HG02943 (cell line): Measurements from ENCODE around the gene FUCA2.
"Not testable (repeated sequence)": the region's sequence is repeated elsewhere in the genome, so short reads cannot be mapped to it uniquely, and the experiment has no call there.

Experiments
- ATAC-seq: cut with Tn5 transposase; IDR thresholded peaks from one replicate; pipeline ENCODE4 v1.9.1; 2021; ENCODE audit warnings: mild to moderate bottlenecking, low read depth, moderate library complexity; ENCODE audit not compliant: unreplicated experiment

FUCA2 gene

DNA sequence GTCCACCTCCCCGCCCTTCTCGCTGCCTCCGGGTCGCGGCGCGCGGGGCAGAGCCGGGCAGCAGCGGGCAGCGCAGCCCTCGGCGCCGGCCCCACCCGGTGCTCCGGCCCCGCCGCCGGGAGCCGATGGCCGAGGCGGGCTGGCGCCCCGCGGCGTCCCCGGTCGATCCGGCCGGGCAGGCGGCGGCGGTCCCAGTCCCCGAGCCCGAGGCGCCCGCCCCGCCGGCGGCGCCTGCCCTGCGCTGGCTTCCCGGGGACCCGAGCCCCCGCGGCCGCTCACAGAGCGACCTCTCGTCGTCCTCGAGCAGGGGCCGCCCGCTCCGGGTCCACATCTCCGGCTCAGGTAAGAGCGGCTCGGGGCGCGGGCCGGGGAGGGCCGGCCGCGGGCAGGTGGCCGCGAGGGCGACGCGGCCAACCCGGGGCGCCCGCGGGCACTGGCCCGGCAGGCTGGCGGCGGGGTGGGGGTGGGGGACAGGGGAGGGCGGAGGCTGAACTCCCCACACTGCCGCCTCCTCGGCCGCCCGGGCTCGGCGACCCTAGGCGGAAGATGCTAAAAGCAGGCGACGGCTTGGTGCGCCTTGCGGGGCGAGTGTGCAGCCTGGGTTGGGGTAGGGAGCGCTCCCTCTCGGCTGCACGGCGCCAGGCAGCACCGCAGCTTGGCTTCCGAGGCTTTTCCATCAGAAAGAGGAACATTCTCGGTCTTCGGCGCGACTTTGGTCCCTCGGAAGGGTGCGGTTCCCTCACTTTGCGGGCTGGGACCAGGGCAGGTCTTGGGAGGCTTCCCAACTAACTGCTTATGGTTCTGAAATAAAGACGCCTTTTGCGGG, 25.6 kb upstream of the FUCA2 start:
- ATAC-seq, result peak; percentile 63

DNA sequence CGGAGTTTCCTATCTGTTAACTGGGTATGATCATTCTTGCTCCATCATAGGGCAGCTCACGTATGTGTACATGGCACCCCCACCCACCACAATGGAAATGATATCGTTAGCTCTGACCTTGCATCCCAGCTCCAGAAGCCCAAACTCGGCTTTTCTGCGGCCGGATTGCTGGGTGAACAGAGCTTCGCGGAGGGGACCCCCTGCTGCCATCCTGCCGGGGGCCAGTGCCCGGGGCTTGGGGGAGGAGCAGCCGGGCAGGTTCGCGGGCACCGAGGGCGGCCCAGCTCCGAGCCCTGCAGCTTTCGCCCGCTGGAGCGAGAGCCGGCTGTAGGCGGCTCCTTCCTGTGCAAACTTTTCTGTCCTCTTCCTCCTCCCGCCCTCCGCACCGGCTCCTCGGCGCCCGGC, 24.9 kb upstream of the FUCA2 start:
- ATAC-seq, result peak; percentile 68

DNA sequence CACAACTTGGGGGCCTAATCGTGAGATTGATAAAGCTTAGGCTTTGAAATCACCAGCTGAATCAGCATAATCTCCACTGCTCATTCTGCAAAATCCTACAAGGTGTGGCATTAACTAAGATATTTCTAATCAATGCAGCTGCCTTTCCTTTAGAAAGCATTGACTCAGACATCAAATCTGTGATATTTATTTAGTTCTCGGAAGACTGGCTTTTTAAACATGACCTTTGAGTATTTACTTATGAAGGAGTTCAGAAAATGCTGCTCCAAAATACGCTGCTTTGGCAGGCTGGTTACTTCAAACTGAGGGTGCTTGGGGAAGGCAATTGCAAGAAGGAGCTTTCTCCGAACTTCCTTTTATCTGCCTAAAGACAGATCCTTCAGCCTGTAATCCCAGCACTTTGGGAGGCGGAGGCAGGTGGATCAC, 23.7 kb upstream of the FUCA2 start:
- no peak for ATAC-seq

DNA sequence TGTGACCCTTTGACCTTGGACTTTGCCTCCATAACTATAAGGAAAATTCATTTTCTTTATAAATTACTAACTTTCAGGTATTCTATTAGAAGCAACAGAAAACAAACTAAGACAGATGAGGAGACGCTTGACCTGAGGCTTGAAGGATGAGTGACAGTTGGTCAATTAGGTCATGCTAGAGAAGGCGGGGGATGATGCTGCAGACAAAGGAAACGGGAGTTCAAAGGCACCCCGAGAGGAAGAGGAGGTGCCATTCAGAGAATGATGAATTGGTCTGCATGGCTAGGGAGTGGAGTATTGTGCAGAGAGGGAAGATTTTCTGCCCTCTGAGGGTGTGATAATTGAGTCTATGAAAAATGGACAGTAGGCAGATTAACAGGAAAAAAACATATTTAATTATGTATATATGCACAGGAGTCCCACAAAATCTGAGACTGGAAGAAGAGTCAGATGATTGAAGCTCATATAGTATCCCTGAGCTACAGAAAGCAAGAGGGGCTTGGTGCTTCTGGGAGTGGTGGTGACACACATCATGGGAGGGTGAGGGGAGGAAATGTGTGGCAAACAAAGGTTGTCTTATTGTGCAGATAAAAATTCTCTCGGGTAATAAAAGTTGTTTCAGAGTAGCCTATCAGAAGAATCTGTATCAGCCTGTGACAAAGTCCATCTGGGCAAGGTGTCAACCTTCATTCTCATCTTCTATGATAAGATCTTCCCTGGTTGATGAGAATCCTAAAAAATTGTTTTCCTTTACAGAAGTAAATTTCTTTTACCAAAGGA, 20.4 kb upstream of the FUCA2 start:
- no peak for ATAC-seq

DNA sequence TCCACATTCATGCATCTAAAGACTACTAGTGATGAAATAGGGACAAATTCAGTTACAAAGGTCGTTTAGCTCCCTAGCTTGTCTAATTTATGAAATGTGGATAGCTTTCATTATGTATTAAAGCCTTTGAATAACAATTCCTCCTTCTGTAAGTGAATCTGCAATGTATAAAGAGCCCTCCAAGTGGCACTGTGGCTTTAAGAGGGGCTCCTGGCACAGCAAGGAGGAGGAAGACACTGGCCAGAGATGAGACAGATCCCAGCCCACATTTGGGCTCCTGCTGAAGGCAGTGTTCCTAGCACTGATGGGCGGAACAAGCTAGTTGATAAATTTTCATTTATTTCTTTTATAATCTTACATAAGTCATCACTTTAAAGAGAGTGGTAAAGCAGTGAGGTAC, 17.6 kb upstream of the FUCA2 start:
- ATAC-seq, result no peak

DNA sequence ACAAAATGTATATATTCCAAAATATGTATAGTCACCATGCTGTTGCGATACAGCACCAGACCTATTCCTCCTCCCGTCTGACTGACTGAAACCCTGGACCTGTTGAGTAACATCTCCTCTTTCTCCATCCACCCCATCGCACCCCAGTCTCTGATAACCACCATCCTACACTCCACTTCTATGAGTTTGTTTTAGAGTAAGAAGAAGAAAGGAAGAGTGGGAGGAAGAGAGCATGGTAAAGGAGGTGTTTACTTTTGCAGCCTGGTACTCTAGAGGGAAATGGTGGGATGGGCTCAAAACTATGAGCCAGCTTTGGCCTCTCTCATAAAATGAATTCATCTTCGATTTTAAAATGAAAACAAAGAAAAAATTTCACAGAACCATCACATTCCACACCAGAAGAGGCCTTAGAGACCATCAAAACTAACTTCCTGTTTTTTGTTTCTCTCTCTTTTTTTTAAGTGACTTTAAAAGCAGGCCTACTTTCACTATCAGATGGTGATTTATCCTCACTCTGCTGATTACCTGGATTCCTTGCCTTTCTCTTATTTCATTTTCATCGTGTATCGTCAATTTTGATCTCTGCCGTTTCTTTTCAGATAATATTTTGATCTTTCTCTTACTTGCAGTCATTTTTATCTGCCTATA, 16.8 kb upstream of the FUCA2 start:
- peak; percentile 77 for ATAC-seq

DNA sequence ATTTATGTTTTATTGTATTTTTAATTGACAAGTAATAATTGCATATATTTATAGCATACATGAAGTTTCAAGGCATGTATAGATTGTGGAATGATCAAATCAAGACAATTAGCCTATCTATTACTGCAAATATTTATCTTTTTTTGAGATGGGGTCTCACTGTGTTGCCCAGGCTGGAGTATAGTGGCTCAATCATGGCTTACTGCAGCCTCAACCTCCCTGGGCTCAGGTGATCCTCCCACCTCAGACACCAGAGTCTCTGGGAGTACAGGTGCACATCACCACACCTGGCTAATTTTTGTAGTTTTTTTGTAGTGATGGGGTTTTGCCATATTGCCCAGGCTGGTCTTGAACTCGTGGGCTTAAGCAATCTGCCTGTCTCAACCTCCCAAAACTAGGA, 16.2 kb upstream of the FUCA2 start:
- ATAC-seq, result no peak

DNA sequence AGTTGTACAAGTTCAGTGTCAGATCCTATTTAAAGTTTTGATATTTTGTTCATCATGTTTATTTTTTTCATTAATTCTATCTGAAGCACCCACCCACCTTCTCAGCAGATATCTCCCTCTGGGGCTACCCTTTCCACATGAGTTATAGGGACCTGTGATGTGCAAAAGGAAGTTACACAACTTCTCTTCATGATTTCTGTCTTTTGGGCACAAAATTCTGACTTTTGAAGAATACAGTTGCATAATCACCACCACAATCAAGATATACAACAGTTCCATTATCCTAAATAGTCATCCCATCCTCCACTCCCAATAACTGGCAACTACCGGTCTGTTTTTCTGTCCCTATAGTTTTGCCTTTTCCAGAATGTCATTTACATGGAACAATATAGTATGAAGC, 13.8 kb upstream of the FUCA2 start:
- ATAC-seq, result no peak

DNA sequence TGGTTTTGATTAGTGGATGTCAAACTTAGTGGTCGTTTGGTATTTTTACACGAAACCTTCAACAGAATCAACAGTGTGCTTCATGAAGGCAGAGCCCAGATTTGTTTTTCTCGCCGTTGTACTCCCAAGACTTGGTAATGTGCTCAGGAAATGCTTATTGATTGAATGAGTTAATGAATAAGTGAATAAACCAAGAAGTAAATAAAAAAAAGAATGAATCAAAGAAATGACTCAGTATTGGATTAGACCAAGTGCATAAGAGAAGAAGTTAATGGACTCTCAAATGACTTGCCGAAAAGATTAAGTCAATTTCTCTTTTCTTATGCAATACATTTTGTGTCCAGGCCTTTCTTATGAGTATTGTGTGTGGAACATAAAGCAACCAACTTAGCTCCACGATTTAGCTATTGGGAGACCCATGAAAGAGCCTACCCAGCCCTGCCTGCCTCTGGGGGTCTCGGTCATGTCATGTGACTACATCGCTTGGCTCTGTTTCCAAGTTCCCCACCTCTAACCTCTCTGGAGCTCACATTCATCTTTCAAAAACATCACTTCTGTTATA, 10.6 kb upstream of the FUCA2 start:
- ATAC-seq, result no peak

DNA sequence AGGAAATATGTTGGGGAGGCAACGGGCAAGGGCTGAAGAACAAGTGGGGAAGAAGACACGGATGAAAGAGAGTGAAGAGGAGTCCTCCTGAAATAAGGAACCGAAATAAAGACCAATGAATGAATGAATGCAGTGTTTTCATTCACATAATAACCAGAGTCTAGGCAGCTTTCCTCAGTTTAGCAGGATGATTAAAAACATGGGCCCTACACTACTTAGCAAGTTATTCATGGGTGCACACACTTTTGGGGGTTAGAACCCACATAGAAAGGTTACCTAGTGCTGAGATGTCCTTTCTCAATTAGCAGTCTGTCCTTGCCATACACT, 5.9 kb upstream of the FUCA2 start:
- ATAC-seq, result no peak

DNA sequence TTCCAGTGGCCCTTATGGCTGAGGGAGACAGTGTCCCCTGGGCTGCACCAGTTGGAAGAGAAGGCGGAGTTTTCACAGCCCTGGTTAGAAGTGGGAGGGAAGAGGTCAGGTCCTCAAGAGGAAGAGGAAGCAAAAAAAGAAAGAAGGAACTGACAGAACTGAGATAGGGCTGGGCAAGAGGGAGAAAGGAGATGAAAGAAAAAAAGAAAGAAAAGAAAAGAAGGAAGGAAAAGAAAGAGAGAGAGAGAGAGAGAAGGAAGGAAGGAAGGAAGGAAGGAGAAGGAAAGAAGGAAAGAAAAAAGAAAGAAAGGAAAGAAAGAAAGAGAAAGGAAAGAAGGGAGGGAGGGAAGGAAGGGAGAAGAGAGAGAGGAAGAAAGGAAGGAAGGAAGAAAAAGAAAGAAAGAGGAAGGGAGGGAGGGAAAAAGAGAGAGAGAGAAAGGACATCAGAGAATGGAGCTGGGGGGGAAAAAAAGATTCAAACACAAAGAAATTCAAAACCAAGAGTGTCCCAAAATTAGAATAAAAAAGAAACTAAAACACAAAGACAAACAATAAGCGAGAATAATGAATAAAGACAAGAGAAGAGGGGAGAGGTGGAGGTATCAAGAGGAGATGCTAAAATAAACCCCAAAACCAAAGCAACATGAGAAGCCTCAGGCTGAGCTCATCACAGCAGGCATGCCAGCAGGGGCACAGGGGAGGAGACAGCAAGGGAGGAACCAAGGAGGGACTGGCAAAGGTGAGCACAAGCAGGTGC, 5.3 kb upstream of the FUCA2 start:
- no peak for ATAC-seq

DNA sequence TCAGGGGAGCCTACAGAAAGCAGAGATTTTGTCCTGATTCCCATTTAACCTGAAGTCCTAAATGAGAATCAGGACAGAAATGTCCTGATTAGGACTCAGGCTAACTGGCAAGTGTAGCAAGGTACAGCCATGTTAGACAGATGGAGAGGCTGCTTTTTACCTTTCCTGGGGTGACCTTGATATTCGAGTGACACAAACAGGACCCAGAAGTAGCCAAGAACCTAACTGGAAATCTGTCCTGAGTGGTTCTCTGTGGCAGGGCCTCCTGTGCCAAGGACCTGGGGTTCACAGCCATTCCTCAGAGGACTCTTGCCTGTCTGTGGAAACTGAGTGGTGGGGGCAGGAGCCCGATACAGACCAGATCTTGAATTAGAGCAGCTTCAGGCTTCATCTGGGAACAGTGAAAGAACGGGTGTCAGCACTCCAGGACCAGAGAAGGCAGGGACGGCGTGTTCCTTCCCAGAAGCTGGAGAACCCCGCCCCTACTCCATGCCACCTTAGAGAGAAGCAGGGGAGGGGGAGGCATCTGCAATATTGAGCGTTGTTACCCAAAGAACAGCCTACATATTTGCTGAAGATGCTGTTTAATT, 4.3 kb upstream of the FUCA2 start:
- ATAC-seq, result no peak

DNA sequence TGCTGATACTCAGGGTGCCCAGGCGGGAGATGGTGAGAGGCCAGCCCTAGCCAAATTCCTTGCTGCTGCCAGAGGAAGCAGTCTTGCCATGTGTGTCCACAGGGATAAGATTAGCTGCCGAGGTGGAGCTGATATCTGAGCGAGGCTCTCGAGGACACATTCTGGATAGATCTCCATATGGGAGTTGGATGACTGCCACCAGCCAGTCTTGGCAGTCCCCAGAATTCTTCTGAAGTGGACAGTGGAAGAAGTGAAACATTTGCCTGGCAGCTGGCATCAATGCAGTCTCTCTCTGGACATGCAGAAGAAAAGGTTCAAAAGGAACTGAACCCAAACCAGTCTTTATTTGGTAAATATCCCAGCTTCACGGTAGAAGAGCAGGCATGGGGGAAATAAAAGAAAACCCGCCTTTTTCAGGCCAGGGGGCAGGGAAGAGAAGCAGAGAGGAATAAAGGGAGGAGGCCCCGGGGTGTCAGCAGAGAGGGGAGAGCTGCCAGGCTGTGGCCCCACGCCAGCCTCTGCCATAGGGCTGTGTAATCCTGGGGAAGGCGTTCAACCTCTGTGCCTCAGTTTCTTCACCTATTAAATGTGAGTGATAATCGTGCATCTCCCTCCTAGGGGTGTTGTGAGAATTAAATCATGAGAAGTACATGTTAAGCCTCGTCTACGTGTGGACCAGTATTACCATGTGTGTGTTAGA, 3.7 kb upstream of the FUCA2 start:
- ATAC-seq, result no peak

DNA sequence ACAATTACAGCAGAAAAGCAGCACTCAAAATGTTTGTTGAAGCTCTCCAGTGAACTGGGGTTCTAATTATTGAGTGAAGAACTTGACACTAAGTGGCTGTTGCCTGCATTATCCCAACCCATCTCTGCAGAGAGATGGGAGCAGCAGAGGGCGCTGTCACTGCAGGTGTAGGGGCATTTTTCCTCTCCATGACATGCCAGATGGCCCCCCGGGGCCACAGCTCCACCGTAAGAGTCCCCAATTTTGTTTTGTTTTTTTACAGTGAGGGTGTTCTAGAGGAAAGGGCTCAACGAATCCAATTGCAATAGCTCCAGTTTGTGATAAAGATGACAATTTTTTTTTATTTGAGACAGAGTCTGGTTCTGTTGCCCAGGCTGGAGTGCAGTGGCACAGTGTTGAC, 1.9 kb upstream of the FUCA2 start:
- no peak for ATAC-seq

DNA sequence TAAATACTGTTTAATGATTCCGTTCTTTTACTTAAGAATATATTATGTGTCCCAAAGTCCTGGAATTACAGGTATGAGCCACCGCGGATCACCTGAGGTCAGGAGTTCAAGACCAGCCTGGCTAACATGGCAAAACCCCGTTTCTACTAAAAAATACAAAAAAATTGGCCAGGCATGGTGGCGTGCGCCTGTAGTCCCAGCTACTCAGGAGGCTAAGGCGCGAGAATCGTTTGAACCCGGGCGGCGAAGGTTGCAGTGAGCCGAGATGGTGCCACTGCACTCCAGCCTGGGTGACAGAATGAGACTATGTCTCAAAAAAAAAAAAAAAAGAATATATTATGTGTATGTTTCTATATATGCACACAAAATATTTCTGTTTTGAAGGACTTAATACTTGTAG, 1.2 kb downstream of the FUCA2 start:
- ATAC-seq, result not testable (repeated sequence)

DNA sequence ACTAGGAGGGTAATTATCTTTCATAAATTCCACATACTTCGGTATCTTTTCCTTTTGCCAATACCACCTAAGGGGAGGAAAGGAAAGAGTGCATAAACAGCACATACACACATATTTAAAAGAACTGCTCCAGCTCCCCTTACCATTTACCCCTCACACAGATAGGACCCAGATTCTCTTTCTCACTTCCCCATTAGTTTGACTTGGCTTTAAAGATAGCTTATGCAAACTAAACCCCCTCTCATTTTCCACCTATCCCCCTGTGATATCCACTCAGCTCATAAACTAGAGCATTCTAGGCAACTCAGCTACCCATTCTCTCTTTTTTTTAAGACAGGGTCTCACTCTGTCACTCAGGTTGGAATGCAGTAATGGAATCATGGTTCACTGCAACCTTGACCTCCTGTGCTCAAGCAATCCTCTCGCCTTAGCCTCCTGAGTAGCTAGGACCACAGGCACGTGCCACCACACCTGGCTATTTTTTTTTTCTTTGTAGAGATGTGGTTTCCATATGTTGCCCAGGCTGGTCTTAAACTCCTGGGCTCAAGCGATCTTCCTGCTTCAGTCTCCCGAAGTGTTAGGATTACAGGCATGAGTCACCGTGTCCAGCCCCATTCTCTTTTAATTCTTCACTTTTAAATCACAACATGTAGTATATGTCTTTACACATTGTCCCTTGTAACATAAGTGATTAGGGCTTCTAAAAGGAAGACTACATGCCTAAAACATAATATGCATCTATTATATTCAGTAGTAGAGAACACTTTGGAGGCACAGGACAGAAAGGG, 4.0 kb downstream of the FUCA2 start:
- ATAC-seq, result no peak

DNA sequence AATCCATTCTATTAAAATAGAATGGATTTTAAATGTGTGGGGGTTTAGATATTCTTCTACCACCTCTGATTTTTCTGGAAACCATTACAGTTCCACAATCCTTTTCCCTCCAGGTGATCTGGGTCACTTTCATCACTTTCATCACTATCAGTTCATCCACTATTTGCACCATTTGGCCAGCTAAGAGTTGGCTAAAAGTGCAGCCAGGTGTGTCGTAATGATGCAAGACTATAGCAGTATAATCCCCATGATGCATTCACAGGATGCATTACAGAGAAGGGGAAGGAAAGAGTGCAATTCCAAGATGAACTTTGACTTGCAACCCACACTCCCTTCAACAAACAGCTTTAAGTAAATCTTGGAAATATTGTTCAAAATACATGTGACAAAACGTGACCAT, 4.9 kb downstream of the FUCA2 start:
- no peak for ATAC-seq

DNA sequence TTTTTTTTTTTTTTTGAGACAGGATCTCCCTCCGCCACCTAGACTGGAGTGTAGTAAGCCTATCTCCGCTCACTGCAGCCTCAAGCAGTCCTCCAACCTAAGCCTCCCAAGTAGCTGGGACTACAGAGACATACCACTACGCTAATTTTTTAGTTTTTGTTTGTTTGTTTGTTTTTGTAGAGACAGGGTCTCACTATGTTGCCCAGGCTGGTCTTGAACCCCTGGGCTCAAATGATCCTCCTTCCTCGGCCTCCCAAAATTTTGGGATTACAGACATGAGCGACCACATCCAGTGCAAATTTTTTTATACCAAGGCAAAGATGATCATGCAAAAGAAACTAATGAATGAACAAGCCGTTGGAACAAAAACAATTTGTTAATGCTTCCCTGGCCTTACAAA, 5.3 kb downstream of the FUCA2 start:
- ATAC-seq, result no peak

DNA sequence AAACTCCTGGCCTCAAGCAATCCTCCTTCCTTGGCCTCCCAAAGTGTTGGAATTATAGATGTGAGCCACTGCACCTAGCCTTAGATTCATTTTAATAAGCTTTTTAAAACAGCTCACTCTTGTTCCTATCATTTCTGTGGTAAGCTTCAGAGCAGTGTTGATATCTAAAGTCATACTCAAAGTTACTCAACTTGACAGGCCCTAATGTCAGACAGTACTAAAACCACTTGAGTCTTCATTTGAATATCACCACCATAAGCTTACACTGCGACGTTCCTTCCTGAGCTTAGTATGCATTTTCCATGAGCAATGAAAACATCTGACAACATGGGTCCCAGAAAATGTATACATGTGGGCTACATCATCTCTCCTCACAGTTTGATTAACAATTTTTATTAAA, 6.0 kb downstream of the FUCA2 start:
- ATAC-seq, result no peak
